GM15510 (cell line): Measurements from ENCODE around the gene PEAK1.

Experiments used
- POLR2A ChIP-seq: IDR thresholded peaks from 3 replicates; pipeline ENCODE4 v1.6.1; 2011; ENCODE audit warnings: borderline replicate concordance; ENCODE audit not compliant: insufficient read length; ENCODE audit errors: extremely low read depth

The PEAK1 gene

DNA sequence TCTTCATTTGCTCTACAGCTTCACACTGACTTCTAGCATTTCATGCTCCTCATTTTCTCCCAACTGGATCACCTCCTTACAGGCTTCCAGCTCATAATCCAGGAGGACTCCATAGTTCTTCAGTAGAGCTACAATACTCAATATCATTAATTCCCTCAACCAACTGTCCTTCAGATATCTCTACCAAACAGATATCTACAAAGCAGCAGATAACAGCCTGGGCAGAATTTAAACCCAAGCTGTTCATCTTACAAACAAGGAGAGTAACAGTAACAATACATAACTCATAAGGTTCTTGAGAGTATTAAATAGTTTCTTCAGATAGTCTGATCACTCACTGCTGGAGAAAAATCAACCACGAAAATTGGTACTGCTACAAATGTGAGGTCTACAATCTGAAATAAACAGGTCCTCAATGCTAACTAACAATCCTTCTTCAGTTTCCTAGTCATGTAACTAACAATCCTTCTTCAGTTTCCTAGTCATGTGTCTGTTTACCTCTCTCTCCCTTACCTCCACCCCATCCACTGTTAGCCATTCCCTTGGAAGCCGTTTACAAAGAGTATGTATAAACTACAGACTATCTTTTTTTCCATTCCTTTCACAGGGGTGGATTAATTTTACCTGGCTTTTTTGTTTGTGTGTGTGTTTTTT, 5.0 kb downstream of the PEAK1 start:
- no peak for TF ChIP-seq POLR2A

DNA sequence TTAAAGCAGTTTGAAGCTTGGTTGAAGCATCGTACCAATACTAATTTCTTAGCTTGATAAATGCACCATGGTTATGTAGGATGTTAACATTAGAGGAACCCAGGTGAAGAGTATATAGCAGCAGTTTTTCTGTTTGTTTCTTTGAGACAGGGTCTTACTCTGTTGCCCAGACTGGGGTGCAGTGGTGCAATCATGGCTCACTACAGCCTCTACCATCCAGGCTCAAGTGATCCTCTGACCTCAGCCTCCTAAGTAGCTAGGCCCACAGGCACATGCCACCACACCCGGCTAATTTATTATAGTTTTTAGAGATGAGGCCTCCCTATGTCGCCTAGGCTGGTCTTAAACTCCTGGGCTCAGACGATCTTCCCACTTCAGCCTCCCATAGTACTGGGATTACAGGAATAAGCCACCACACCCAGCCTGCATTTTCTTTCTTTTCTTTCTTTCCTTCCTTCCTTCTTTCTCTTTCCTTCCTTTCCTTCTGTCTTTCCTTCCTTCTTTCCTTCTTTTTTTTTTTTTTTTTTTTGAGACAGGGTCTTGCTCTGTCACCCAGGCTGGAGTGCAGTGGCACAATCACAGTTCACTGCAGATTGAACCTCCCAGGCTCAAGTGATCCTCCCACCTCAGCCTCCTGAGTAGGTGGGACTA, 6.1 kb downstream of the PEAK1 start:
- no peak for TF ChIP-seq POLR2A

DNA sequence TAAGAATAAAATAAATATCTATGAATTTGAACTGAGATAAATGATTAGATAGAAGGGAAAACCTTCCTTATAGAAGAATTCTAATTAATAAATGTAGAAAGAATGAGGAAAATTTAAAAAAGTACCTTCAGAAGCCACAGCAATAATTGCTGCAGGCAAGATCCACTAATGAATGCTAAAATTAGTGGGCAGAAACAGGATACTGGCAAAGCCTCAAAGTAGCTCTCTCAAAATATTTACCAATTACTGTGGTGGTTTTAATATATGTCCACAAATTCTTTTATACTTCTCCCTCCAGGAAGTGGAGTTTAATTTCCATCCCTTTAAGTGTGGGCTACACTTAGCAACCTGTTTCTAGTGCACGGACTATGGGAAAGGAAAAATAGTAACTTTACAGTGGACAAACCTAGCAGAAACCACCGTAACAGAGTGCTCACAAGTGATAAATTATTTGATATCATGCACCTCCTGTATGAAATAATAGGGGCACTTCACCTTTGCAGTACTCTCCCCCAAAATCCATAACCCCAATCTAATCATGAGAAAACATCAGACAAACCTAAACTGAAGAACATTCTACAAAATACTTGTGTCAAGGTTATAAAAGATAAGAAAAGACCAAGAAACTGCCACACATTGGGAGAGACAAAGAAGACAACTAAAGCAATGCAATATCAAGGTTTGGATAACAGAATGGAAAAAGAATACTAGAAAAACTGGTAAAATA, 6.8 kb downstream of the PEAK1 start:
- no peak for TF ChIP-seq POLR2A

DNA sequence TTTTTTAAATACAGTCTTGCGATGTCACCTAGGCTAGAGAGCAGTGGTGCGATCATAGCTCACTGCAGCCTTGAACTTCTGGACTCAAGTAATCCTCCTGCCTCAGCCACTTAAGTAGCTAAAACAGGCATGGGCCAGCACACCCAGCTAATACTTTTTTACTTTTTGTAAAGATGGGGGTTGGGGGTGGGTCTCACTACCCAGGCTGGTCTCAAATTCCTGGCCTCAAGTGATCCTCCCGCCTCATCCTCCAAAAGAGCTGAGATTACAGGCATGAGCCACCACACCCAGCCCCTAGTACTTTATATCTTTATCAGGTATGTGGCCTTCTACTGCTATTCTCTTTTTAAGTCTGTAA, 8.3 kb downstream of the PEAK1 start:
- no peak for TF ChIP-seq POLR2A

DNA sequence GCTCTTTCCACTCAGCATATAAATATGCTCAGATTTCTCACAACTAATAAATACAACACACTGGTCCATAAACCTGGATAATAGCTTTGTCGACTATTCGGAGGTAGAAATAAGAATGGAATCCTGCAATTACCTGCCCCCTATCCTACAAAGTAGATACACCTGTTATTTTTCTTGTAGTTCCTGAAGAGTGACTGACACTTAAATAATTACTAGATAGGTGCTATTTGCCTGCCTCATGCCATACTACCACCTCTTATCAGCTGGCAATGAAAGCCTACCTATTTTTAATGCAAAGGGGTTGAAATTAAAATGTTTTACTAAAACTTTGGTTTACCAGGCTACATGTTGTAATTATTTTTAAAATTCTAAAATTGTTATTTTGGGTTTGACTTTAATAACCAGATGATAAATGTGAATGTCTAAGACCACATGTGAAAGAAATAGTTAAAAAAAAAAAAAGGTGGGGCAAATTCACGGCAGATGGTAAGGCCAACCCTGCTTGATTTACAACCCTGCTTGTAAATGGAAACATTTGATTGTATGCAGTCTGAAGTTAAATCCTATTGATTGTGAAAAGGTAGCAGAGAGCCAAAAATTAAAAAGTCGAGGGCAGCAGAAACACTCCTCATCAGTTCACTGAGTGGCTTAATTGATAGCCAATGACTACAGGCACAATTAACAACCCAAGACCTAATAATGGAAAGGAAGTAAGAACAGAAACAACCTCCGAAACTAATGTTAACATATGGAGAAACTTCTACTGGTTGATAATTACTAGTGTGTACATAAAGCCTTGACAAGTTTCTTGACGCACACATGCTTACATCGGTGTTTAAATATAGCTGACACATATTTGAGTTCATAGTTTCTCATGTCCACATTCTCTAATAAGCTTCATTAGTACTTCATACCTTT, 8.9 kb downstream of the PEAK1 start:
- no peak for TF ChIP-seq POLR2A

DNA sequence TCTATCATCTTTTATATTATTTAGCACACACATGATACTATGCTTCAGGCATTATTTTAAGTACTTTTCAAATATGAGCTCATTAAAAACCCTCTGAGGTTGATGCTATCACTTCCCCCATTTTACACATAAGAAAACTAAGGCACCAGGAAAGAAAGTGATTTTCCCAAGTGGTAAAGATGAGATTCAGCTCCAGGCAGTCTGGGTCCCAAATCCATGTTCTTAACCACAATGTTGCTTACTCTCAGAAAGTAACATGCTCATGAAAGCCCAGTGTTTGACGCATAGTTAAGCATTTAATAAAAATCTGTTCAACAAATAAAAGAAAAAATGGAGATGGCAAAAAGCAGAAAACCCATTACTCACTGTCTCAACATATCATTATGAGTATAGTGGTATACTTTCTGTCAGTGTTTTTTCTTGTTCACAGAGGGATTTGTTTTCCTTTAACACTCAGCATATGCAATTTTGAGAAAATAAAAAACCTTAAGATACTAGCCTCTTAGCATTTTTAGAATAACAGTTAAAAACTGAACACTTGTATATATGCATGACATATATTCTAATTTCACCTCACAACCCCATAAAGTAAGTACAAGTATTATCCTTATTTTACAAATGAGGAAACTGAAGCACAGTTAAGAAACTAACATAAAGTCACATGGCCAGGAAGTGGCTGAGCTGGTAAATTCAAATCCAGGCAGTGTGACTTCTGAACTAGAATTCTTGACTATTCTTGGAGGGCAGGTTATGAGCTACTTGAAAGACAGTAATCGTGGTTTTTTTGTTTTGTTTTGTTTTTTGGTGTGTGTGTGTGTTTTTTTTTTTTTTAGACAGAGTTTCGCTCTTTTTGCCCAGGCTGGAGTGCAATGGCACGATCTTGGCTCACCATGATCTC, 10.4 kb downstream of the PEAK1 start:
- TF ChIP-seq POLR2A = no peak

DNA sequence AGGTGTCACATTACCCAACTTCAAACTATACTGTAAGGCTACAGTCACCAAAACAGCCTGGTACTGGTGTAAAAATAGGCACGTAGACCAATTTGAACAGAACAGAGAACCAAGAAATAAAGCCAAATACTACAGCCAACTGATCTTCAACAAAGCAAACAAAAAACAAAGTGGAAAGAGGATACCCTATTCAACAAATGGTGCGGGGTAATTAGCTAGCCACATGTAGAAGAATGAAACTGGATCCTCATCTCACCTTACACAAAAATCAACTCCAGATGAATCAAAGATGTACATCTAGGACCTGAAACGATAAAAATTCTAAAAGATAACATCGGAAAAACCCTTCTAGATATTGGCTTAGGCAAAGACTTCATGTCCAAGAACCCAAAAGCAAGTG, 13.1 kb downstream of the PEAK1 start:
- no peak for TF ChIP-seq POLR2A

DNA sequence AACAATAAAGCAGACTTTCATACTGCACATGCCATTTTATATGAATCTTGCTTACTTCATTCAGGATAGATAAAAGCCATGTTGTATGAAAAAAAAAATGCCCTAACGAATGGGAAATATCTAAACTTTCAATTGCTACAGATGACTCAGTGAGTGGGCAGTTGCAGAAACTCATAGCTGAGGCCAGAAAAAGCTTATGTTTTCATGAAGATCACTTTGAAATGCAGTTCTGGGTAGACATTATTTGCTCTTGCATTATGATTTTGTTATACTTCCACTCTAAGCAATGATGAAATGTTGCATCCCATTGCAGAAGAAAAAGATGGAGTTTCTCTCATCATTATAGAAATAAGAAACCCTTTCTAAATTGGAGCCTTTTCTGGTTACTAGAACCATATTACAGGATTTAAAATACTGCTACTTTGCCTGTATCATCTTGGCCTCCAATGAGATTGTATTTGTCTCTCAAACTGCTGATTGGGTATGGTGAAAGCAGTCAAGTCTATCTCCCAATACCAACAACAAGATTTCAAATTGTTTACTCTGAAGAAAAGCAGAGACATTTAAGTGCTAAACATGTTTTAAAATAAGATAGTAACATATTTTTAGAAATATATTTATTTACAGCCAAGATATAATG, 17.0 kb downstream of the PEAK1 start:
- TF ChIP-seq POLR2A = no peak

DNA sequence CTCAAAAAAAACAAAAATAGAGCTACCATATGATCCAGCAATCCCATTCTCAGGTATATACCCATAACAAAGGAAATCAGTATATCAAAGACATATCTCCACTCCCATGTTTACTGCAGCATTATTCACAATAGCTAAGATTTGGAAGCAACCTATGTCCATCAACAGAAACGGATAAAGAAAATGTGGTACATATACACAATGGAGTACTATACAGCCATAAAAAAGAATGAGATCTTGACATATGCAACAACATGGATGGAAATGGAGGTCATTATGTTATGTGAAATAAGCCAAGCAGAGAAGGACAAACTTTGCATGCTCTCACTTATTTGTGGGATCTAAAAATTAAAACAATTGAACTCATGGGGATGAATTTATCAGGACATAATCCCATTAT, 19.6 kb downstream of the PEAK1 start:
- no peak for TF ChIP-seq POLR2A

DNA sequence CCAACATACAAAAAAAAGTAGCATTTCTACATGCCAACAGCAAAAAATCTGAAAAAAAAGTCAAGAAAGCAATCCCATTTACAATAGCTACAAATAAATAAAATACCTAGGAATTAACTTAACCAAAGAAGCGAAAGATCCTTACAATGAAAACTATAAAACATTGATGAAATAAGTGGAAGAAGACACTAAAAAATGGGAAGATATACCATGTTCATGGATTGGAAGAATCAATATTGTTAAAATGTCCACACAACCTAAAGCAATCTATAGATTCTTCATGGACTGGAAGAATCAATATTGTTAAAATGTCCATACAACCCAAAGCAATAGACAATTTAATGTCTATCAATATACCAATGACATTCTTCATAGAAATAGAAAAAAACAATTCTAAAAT, 21.0 kb downstream of the PEAK1 start:
- no peak for TF ChIP-seq POLR2A

DNA sequence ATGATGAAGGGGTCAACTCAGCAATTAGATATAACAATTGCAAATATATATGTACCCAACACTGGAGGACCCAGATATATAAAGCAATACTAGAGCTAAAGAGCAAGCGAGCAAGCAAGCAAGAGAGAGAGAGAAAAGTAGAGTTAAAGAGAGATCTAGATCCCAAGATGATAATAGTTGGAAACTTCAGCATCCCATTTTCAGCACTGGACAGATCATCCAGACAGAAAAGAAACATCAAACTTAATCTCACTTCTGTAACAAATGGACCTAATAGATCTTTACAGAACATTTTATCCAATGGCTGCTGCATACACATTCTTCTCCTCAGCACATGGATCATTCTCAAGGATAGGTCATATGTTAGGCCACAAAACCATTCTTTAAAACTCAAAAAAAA, 23.2 kb downstream of the PEAK1 start:
- TF ChIP-seq POLR2A = no peak

DNA sequence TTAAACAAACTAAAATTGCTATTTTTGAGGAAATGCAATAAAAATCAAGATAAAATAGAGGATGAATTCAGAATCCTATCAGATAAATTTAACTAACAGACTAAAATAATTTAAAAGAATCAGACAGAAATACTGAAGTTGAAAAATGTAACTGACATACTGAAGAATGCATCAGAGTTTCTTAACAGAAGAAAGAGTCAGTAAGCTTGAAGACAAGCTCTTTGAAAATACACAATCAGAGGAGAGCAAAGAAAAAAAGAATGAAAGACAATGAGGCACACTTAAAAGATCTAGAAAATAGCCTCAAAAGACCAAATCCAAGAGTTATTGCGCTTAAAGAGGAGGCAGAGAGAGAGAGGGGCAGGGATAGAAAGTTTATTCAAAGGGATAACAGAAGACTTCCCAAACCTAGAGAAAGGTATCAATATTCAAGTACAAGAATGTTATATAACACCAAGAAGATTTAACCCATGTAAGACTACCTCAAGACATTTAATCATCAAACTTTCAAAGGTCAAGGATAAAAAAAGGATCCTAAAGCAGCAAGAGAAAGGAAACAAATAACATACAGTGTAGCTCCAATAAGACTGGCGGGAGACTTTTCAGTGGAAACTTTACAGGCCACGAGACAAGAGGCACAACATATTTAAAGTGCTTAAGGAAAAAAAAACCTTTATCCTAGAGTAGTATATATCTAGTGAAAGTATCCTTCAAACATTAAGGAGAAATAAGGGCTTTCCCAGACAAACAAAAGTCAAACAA, 24.7 kb downstream of the PEAK1 start:
- no peak for TF ChIP-seq POLR2A

DNA sequence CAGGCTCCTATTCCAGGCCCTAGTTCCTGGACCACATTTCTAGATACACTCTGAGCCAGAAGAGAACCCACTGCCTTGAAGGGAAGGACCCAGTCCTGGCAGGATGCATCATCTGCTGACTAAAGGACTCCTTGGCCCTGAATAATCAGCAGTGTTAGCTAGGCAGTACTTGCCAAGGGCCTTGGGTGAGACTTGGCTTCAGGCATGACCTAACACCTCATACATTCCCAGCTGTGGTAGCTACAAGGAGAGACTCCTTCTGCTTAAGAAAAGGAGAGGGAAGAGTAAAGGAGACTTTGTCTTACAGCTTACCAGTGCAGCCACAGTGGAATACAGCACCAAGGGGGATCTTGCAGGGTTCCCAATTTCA, 26.4 kb downstream of the PEAK1 start:
- no peak for TF ChIP-seq POLR2A

DNA sequence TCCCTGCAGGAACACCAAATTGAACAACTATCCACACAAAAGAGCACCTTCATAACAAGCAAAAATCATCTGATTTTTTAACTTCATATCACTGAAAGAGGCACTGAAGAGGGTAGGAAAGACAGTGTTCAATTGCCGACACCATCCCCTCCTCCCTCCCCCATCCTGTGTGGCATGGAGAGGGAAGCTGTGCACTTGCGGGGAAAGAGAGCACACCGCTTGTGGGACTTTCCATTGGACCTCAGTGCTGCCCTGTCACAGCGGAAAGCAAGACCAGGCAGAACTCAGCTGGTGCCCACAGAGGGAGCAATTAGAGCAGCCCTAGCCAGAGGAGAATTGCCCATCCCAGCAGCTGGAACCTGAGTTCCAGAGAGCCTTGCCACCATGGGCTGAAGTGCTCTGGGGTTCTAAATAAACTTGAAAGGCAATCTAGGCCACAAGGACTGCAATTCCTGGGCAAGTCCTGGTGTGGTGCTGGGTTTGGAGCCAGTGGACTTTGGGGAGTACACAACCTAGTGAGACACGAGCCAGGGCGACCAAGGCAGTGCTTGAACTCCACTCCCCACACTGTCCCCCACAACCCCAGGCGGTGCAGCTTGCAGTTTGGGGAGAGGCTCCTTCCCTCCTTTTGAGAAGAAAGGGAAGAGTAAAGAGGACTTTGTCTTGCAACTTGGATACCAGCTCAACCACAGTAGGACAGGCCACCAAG, 27.0 kb downstream of the PEAK1 start:
- TF ChIP-seq POLR2A = no peak
